ENCODE results near the gene GMCL2. TPM values are rescaled to one million over a fixed set of nuclear protein-coding genes. Genes with fewer than 3 reads are reported as not detected.

Gene GMCL2
- total RNA-seq, 1 experiment from 2014 or later = not detected

DNA sequence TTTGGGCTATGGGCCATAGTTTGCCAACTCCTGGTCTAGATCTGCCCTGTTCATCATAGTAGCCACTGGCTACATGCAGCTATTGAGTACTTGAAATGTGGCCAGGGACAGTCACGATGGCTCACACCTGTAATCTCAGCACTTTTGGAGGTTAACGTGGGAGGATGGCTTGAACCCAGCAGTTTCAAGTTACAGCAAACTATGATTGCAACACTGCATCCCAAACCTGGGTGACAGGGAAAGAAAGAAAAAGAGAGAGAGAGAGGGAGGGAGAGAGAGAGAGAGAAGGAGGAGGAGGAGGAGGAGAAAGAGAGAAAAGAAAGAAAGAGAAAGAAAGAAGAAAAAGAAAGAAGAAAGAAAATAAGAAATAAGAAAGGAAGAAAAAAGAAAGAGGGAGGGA lies 5.1 kb upstream of the GMCL2 start:
- intact Hi-C loops (cut with micrococcal nuclease) = no loop called here
- TF ChIP-seq, protein P1, sequence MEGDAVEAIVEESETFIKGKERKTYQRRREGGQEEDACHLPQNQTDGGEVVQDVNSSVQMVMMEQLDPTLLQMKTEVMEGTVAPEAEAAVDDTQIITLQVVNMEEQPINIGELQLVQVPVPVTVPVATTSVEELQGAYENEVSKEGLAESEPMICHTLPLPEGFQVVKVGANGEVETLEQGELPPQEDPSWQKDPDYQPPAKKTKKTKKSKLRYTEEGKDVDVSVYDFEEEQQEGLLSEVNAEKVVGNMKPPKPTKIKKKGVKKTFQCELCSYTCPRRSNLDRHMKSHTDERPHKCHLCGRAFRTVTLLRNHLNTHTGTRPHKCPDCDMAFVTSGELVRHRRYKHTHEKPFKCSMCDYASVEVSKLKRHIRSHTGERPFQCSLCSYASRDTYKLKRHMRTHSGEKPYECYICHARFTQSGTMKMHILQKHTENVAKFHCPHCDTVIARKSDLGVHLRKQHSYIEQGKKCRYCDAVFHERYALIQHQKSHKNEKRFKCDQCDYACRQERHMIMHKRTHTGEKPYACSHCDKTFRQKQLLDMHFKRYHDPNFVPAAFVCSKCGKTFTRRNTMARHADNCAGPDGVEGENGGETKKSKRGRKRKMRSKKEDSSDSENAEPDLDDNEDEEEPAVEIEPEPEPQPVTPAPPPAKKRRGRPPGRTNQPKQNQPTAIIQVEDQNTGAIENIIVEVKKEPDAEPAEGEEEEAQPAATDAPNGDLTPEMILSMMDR (IDR thresholded peaks at IDR 0.05 in 2 of 3, conservative IDR thresholded peaks at IDR 0.05 in 1 of 3; ENCODE audit: borderline replicate concordance in 1 of 3, insufficient read depth in 1 of 3, low read depth in 2 of 3, low read length in 2 of 3) = no peak
- TF ChIP-seq CEBPB (IDR thresholded peaks at IDR 0.05; ENCODE audit: low read depth) (peak; percentile 79), EGR1 (IDR thresholded peaks at IDR 0.05; ENCODE audit: low read depth) (peak; percentile 36; the same call in 1 of the 2 replicates), JUND (IDR thresholded peaks at IDR 0.05) (no peak), POLR2AphosphoS5 (IDR thresholded peaks at IDR 0.05; ENCODE audit: low read depth, low read length) (no peak), YY1 (IDR thresholded peaks at IDR 0.05; ENCODE audit: extremely low read depth, insufficient replicate concordance, low read depth, low read length) (no peak), ELF1 (IDR thresholded peaks at IDR 0.05; ENCODE audit: borderline replicate concordance, low read depth) (no peak), POLR2A (IDR thresholded peaks at IDR 0.05; ENCODE audit: borderline replicate concordance, extremely low read depth, insufficient read depth, insufficient read length) (no peak), SP1 (IDR thresholded peaks at IDR 0.05; ENCODE audit: low read depth) (no peak), ZFX (IDR thresholded peaks at IDR 0.05) (no peak), TCF7L2 (IDR thresholded peaks at IDR 0.05; ENCODE audit: borderline replicate concordance, extremely low read depth, insufficient read depth, insufficient read length) (no peak)
- Histone ChIP-seq H3K79me2 (ENCODE audit: insufficient read depth, low read length) (no peaks in the 10 kb centered on the region), H3K4me1 (ENCODE audit: control insufficient read depth in 1 of 2, insufficient read depth in 2 of 2, low read length in 2 of 2) (no peaks in the 10 kb centered on the region), H3K9me2 (ENCODE audit: insufficient read depth) (no peaks in the 10 kb centered on the region), H3K4me3 (replicated peaks in 1 of 2; ENCODE audit: low read depth in 1 of 2, low read length in 2 of 2) (no peak overlapping the region), H4K20me1 (ENCODE audit: insufficient read depth) (no peaks in the 10 kb centered on the region), H3K4me2 (ENCODE audit: low read length) (no peak overlapping the region), H3K9ac (ENCODE audit: low read length) (no peak overlapping the region), H3K9me3 (ENCODE audit: control insufficient read depth in 1 of 2, insufficient read depth in 1 of 2, low read depth in 1 of 2, low read length in 2 of 2) (peaks cover 0 to 3% of the 10 kb centered on the region in 2 experiments; a peak in 1 of 4 replicates), H3K36me3 (ENCODE audit: control insufficient read depth in 1 of 2, insufficient read depth in 2 of 2, low read length in 2 of 2) (no peaks in the 10 kb centered on the region), H2AFZ (ENCODE audit: low read depth, low read length, poor library complexity, severe bottlenecking) (no peak overlapping the region), H3K27me3 (ENCODE audit: insufficient read depth, low read length) (no peaks in the 10 kb centered on the region), H3K27ac (ENCODE audit: low read depth, low read length) (no peak overlapping the region)
- POLR2A ChIA-PET = no interaction called here
- no TSS peak for BruUV-seq (replicated peaks)
- DNase-seq (ENCODE audit: low read depth, low spot score) = no peak
- ATAC-seq = no peak
- RAD21 ChIA-PET (ENCODE audit: low non-redundant PET in 1 of 2, low total read pairs in 2 of 2, uncharacterized antibody in 2 of 2, unreplicated experiment in 2 of 2) = no interaction called here
- CTCF ChIA-PET = no interaction called here
